HG02885 (cell line): ENCODE data around the gene PDLIM3.

Experiments
- ATAC-seq: cut with Tn5 transposase; IDR thresholded peaks from one replicate; pipeline ENCODE4 v1.9.1; 2021; ENCODE audit warnings: mild to moderate bottlenecking; ENCODE audit not compliant: unreplicated experiment, poor library complexity

PDLIM3 gene

GRCh38 chr4:185479507-185479971 lies 55.8 kb downstream of the PDLIM3 start:
- ATAC-seq = peak; percentile 93

- ATAC-seq = no peak
Observed at GRCh38 chr4:185473247-185473646, 62.1 kb downstream of the PDLIM3 start.

- no peak for ATAC-seq
Observed at GRCh38 chr4:185472103-185472542, 63.2 kb downstream of the PDLIM3 start.

- peak; percentile 90 for ATAC-seq
Observed at GRCh38 chr4:185471235-185472102, 63.8 kb downstream of the PDLIM3 start, which contains the start of gene CCDC110. Gene CCDC110 (minus strand): TSS chr4:185471733. CDS start chr4:185471683, 50 bp downstream.

- peak; percentile 1 for ATAC-seq
Observed at GRCh38 chr4:185470501-185471195, 64.7 kb downstream of the PDLIM3 start.

- no peak for ATAC-seq
Observed at GRCh38 chr4:185469580-185470154, 65.6 kb downstream of the PDLIM3 start.

- no peak for ATAC-seq
Observed at GRCh38 chr4:185468999-185469398, 66.3 kb downstream of the PDLIM3 start.

GRCh38 chr4:185467991-185468390 lies 67.3 kb downstream of the PDLIM3 start:
- ATAC-seq = no peak

- ATAC-seq = no peak
Observed at GRCh38 chr4:185467101-185467500, 68.2 kb downstream of the PDLIM3 start.

- no peak for ATAC-seq
Observed at GRCh38 chr4:185465707-185466106, 69.6 kb downstream of the PDLIM3 start.

GRCh38 chr4:185464887-185465286 lies 70.4 kb downstream of the PDLIM3 start:
- ATAC-seq = no peak

GRCh38 chr4:185464183-185464582 lies 71.1 kb downstream of the PDLIM3 start:
- no peak for ATAC-seq

- no peak for ATAC-seq
Observed at GRCh38 chr4:185463541-185463940, 71.8 kb downstream of the PDLIM3 start.

- no peak for ATAC-seq
Observed at GRCh38 chr4:185461565-185461964, 73.7 kb downstream of the PDLIM3 start.

GRCh38 chr4:185457136-185457535 lies 78.2 kb downstream of the PDLIM3 start:
- no peak for ATAC-seq

GRCh38 chr4:185456131-185456530 lies 79.2 kb downstream of the PDLIM3 start:
- ATAC-seq = no peak
